HepG2 (cell line): Measurements from ENCODE around the gene EPB41L2. TPM values are rescaled to one million over a fixed set of nuclear protein-coding genes. Genes with fewer than 3 reads are reported as not detected.

ENCODE experiments used
- AGO2 ChIP-seq: fragments of 200-400 bp; formaldehyde crosslinking; optimal IDR thresholded peaks from 2 replicates; pipeline ENCODE3; 2017; ENCODE audit warnings: mild to moderate bottlenecking, low read depth, low read length, moderate library complexity
- ARID2 ChIP-seq: sonication (generic); formaldehyde crosslinking; IDR thresholded peaks from 2 replicates; pipeline ENCODE4 v1.8.1; 2022; ENCODE audit warnings: mild to moderate bottlenecking, missing genetic modification reagents, borderline replicate concordance
- ETV5 ChIP-seq: IDR thresholded peaks from 2 replicates; pipeline ENCODE4 v1.6.1; 2018; ENCODE audit warnings: missing biosample characterization, missing genetic modification reagents, inconsistent platforms, borderline replicate concordance
- HNRNPK ChIP-seq: fragments of 200-400 bp; formaldehyde crosslinking; IDR thresholded peaks from 2 replicates; pipeline ENCODE4 v1.6.1; 2018; ENCODE audit warnings: low read length, low read depth, moderate library complexity, mild to moderate bottlenecking; ENCODE audit not compliant: poor library complexity, severe bottlenecking
- MLLT10 ChIP-seq: sonication (generic); formaldehyde crosslinking; IDR thresholded peaks from 2 replicates; pipeline ENCODE4 v1.4.0; 2020; ENCODE audit warnings: missing genetic modification reagents
- MXD1 ChIP-seq: sonication (generic); formaldehyde crosslinking; IDR thresholded peaks from 2 replicates; pipeline ENCODE4 v1.4.0; 2020; ENCODE audit warnings: mild to moderate bottlenecking, missing genetic modification reagents
- NFE2L1 ChIP-seq: sonication (generic); formaldehyde crosslinking; IDR thresholded peaks from 2 replicates; pipeline ENCODE4 v1.4.0; 2020; ENCODE audit warnings: missing genetic modification reagents, mild to moderate bottlenecking, borderline replicate concordance
- NFIC ChIP-seq: IDR thresholded peaks from 2 replicates; pipeline ENCODE4 v1.6.1; 2012; ENCODE audit warnings: mild to moderate bottlenecking, low read length, inconsistent platforms
- NFRKB ChIP-seq: fragments of 450-650 bp; IDR thresholded peaks from 2 replicates; pipeline ENCODE4 v1.6.1; 2017
- ONECUT2 ChIP-seq: sonication (generic); formaldehyde crosslinking; IDR thresholded peaks from 2 replicates; pipeline ENCODE4 v1.4.0; 2020; ENCODE audit warnings: missing genetic modification reagents
- REXO4 ChIP-seq: sonication (generic); formaldehyde crosslinking; IDR thresholded peaks from 2 replicates; pipeline ENCODE4 v1.8.0; 2022; ENCODE audit warnings: missing genetic modification reagents, mild to moderate bottlenecking, borderline replicate concordance
- SMC3 ChIP-seq: IDR thresholded peaks from 2 replicates; pipeline ENCODE4 v1.6.1; 2011; ENCODE audit warnings: low read length, improper control_type of control experiment
- SUZ12 ChIP-seq: fragments of 150-350 bp; IDR thresholded peaks from 2 replicates; pipeline ENCODE4 v1.6.1; 2014; ENCODE audit warnings: low read depth, low read length
- ZBTB4 ChIP-seq: sonication (generic); formaldehyde crosslinking; IDR thresholded peaks from 2 replicates; pipeline ENCODE4 v1.4.0; 2020; ENCODE audit warnings: missing genetic modification reagents, mild to moderate bottlenecking, borderline replicate concordance
- ZMAT5 ChIP-seq: sonication (generic); formaldehyde crosslinking; IDR thresholded peaks from 2 replicates; pipeline ENCODE4 v1.5.0; 2020; ENCODE audit warnings: mild to moderate bottlenecking, low read depth, missing genetic modification reagents, borderline replicate concordance
- ZMYM4 ChIP-seq: sonication (generic); formaldehyde crosslinking; IDR thresholded peaks from 2 replicates; pipeline ENCODE4 v1.8.1; 2023; ENCODE audit warnings: mild to moderate bottlenecking, missing genetic modification reagents
- ZNF12 ChIP-seq: sonication (generic); formaldehyde crosslinking; IDR thresholded peaks from 2 replicates; pipeline ENCODE4 v1.5.0; 2020; ENCODE audit warnings: missing genetic modification reagents
- ZNF160 ChIP-seq: sonication (generic); formaldehyde crosslinking; IDR thresholded peaks from 2 replicates; pipeline ENCODE4 v1.8.0; 2022; ENCODE audit warnings: mild to moderate bottlenecking, inconsistent platforms, missing genetic modification reagents
- ZNF225 ChIP-seq: sonication (generic); formaldehyde crosslinking; IDR thresholded peaks from 2 replicates; pipeline ENCODE4 v1.4.0; 2020; ENCODE audit warnings: mild to moderate bottlenecking, missing genetic modification reagents
- ZNF230 ChIP-seq: sonication (generic); formaldehyde crosslinking; IDR thresholded peaks from 2 replicates; pipeline ENCODE4 v1.4.0; 2020; ENCODE audit warnings: mild to moderate bottlenecking, missing genetic modification reagents
- ZNF468 ChIP-seq: sonication (generic); formaldehyde crosslinking; IDR thresholded peaks from 2 replicates; pipeline ENCODE4 v1.8.0; 2022; ENCODE audit warnings: mild to moderate bottlenecking, moderate library complexity, missing genetic modification reagents
- ZNF567 ChIP-seq: sonication (generic); formaldehyde crosslinking; IDR thresholded peaks from 2 replicates; pipeline ENCODE4 v1.8.1; 2023; ENCODE audit warnings: mild to moderate bottlenecking, missing genetic modification reagents, borderline replicate concordance
- ZNF570 ChIP-seq: sonication (generic); formaldehyde crosslinking; IDR thresholded peaks from 2 replicates; pipeline ENCODE4 v1.4.0; 2020; ENCODE audit warnings: mild to moderate bottlenecking, missing genetic modification reagents, borderline replicate concordance
- ZNF792 ChIP-seq: IDR thresholded peaks from 2 replicates; pipeline ENCODE4 v1.6.1; 2016
- ZSCAN12 ChIP-seq: sonication (generic); formaldehyde crosslinking; IDR thresholded peaks from 2 replicates; pipeline ENCODE4 v1.9.0; 2021; ENCODE audit warnings: mild to moderate bottlenecking, missing genetic modification reagents
- polyA plus RNA-seq, 8 experiments: library from polyadenylated mRNA; depleted of rRNA in 3 of 8; stranded (reverse) in 7 of 8; unstranded in 1 of 8; fragments of >200 nt; fragmentation: Illumina TruSeq in 4 of 8; extraction: Trizol in 4 of 8; gene quantifications; 2 replicates each; pipeline versions ENCODE4 v1.2.1 to v1.2.3, GENCODE V29; 2011 to 2016; ENCODE audit warnings: low read depth in 4 of 8, missing spikeins in 1 of 8, mixed read lengths in 1 of 8; ENCODE audit not compliant: insufficient read depth in 1 of 8
- total RNA-seq, 5 experiments: library from RNA; depleted of rRNA; stranded (reverse); fragments of >200 nt; fragmentation: Illumina TruSeq; extraction: Trizol; gene quantifications; 2 replicates each; pipeline ENCODE4 v1.2.3, GENCODE V29; 2016; ENCODE audit warnings: low read depth in 1 of 5
- TF ChIP-seq, protein P1 (sequence below): sonication (generic); formaldehyde crosslinking; IDR thresholded peaks from 2 replicates; pipeline ENCODE4 v1.8.1; 2023; ENCODE audit warnings: mild to moderate bottlenecking, missing genetic modification reagents, borderline replicate concordance
- TF ChIP-seq, protein P2 (sequence below): sonication (generic); formaldehyde crosslinking; IDR thresholded peaks from 2 replicates; pipeline ENCODE4 v1.8.1; 2023; ENCODE audit warnings: mild to moderate bottlenecking, missing genetic modification reagents

Gene EPB41L2
- total and polyA plus RNA-seq, 2 of the 13 experiments (the other 11 are each of a cell fraction or from before 2014, with no cell fraction given): 41.7 to 56.4 TPM

DNA sequence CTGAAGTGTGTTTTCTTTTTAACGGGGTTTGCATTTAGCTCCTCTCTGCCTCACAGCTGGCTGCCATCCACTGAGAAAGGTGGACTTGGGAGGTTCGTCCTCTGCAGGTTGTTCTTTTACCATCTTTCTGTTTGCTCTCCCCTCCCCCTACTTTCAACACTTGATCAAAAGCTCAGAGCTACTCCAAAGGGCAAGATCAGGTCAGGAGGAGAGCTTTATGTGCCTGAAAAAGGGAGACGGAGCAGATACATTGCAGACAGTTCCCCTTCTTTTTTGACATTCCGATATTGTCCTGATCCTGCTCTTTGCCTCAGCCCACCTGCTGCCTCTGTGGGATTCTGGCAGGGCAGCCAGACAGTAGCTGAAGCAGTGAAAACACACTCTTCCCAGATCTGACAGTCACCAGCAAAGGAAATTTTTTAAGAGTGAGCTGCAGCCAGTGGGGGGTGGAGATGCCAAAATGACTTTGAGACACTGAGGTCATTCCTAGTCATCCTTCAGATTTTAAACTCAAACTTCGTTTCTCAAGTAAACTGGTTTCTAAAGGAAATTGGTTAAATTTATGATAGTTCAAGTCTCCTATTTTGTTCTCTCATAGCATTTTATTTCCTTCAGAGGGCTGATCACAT, 209.4 kb downstream of the EPB41L2 start (continued):
- TF ChIP-seq ZMYM4 (peak; percentile 95), ZMAT5 (CRISPR knock-in tag) (no peak), ONECUT2 (CRISPR knock-in tag) (no peak), ZSCAN12 (CRISPR knock-in tag) (no peak), ZNF160 (CRISPR knock-in tag) (no peak), SUZ12 (no peak), ZNF792 (0 out of 2 replicates have a peak, but pooled peaks have one; percentile 54), NFE2L1 (CRISPR knock-in tag) (no peak), ETV5 (CRISPR knock-in tag) (peak; percentile 33; the same call in 1 of the 2 replicates), AGO2 (no peak), HNRNPK (no peak), ZNF230 (CRISPR knock-in tag) (0 out of 2 replicates have a peak, but pooled peaks have one; percentile 28), ZNF12 (CRISPR knock-in tag) (no peak), MXD1 (CRISPR knock-in tag) (no peak), ZNF225 (CRISPR knock-in tag) (no peak), NFRKB (no peak), MLLT10 (CRISPR knock-in tag) (no peak), SMC3 (no peak; the same call in 1 of the 2 replicates), ZNF468 (no peak), ZNF567 (CRISPR knock-in tag) (no peak), ZNF570 (CRISPR knock-in tag) (no peak), NFIC (peak; percentile 77), REXO4 (CRISPR knock-in tag) (no peak), ZBTB4 (CRISPR knock-in tag) (no peak), ARID2 (CRISPR knock-in tag) (no peak)
- TF ChIP-seq, protein P1, sequence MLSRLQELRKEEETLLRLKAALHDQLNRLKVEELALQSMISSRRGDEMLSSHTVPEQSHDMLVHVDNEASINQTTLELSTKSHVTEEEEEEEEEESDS: no peak
- TF ChIP-seq, protein P2, sequence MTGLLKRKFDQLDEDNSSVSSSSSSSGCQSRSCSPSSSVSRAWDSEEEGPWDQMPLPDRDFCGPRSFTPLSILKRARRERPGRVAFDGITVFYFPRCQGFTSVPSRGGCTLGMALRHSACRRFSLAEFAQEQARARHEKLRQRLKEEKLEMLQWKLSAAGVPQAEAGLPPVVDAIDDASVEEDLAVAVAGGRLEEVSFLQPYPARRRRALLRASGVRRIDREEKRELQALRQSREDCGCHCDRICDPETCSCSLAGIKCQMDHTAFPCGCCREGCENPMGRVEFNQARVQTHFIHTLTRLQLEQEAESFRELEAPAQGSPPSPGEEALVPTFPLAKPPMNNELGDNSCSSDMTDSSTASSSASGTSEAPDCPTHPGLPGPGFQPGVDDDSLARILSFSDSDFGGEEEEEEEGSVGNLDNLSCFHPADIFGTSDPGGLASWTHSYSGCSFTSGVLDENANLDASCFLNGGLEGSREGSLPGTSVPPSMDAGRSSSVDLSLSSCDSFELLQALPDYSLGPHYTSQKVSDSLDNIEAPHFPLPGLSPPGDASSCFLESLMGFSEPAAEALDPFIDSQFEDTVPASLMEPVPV (CRISPR knock-in tag): no peak
